GM21526 (cell line): ENCODE data around the gene TSHZ2.
A peak's percentile ranks its signal among the peaks of the same experiment; 100 is the strongest.

Experiments used
- ATAC-seq: cut with Tn5 transposase; IDR thresholded peaks from one replicate; pipeline ENCODE4 v1.9.1; 2021; ENCODE audit warnings: moderate library complexity; ENCODE audit not compliant: unreplicated experiment, low FRiP score

TSHZ2 gene

GRCh38 chr20:52994184-52994970 lies 22.2 kb downstream of the TSHZ2 start:
- ATAC-seq: no peak

GRCh38 chr20:52996130-52996529 lies 24.0 kb downstream of the TSHZ2 start:
- ATAC-seq: no peak

DNA sequence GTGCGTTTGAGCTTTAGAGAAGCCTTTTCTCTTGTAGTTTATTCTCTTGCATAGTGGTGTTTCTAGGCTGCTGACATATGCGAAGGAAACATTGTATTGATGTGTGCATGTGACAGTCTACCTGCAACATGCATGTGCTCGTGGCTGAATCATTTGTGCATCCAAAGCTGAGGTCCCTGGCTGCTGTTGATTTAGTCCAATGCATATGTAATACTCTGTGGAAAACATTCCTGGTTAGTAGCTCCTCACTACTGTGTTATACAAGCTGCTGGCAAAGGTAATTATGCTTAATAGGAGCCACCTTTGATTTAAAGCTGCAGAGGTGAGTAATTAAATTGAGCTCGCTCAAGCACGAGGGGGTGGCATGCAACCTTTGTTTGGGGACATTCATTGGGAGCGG lies 24.5 kb downstream of the TSHZ2 start:
- no peak for ATAC-seq

GRCh38 chr20:52998268-52998667 lies 26.1 kb downstream of the TSHZ2 start:
- ATAC-seq: no peak

- no peak for ATAC-seq
Observed at GRCh38 chr20:52999040-52999439, 26.9 kb downstream of the TSHZ2 start.

DNA sequence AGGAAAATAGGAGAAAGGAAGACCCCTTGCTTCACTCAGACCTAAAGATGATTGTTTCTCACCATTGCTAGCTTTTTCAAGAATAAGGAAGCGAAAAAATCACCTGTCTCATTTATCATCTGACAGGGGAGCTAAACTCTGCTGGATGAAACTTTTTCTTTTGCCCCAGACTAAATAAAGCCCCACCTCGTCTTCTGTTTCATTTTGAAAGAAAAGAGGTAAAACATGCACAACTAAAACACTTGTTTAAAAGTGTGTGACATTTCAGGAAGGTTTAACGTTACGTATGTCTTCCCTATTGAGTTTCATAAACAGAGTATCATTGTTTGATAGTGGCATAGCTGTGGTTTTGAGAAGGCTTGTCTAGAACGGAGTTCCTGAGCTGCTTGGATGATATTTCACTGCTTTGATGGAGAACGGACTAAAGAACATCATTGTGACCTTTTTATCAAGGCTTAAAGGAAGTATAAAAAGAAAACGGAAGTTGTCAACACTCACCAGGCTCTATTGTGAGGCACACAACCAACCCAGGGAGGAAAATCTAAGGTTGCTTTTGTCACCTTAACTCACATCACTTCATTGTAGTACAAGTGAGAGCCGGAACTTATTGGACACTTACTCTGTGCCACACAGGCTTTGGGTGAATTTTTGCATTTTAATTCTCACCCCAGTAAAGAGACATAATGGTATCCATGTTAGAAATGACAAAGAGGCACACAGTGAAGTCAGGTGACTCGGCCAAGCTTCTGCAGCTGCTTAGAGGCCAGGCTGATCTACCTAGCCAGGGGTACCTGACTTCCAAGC lies 29.5 kb downstream of the TSHZ2 start:
- ATAC-seq: peak; percentile 77

GRCh38 chr20:53002786-53003185 lies 30.6 kb downstream of the TSHZ2 start:
- ATAC-seq: no peak

DNA sequence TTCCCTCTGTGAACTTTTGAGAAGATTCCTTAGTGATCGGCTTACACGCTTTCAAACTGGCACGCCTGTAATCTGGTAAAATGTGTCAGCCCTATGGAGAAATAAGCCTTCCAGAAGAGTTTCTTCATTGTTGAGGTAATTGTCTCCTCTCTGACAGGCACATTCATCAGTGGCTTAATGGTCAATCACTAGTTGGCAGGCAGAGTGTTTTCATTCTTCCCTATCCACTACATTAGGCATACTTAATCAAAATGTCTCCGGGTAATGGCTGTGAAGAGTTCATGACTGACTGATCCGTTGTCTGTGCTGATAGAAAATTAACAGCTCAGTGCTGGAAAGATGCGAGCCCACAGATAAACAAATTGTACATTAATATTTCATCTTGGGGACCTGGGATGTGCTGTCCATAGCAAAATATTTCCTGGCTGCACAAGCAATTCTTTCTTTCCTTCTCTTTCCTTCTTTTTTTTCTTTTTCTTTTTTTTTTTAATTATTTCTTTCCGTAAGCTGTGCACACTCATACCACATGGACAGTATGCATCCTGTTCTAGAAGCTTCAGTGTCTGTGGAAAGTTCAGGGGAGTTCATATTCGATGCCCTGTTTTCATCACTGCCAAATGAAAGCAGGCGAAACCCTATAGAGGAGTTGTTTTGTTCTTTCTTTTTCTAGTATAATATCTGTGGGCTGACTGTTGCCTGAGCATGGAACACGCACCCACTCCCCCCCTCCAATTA lies 31.4 kb downstream of the TSHZ2 start:
- no peak for ATAC-seq

DNA sequence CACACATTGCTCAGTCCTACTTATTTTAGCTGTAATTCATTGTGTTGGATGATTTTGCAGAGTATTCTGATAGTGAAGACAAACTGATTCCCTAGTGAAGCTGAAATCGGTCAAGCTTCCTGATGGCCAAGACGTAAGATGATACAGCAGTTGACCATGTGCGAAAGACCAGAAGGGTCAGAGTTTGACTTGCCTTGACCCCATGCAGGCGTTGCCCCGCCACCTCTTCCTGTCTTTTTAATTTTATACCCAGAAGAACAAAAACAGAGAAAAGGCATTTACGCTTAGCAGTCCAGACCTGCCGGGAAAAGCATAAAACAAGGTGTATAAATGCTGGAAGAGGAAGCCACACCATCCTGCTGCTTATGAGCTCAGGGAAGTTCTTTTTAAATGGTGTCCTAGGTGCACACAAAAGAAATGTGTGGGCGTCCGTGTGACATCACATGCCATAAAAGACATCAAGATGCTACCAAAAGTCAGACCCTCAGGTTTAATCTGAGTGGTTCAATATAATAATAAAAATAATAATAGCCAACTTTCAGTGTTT lies 32.2 kb downstream of the TSHZ2 start:
- ATAC-seq: no peak

- no peak for ATAC-seq
Observed at GRCh38 chr20:53009979-53010735, 38.0 kb downstream of the TSHZ2 start.

DNA sequence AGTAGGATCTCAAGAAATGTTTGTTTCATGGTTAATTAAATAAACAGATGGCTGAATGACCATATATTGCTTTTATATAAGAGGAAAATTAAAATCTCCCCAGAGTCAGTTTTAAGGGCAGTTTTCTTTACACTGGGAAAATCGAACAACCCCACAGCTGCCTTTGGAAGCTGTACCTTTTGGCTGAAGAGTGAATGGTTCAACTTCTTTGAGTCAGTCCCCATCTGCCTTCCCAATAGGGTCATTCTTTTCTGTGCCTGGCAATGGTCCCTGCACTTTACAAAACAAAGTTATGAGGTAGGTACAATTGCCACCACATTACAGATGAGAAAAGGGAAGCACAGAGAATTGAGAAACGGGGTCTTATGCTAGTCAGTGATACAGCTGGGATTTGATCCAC lies 39.5 kb downstream of the TSHZ2 start:
- ATAC-seq: no peak

GRCh38 chr20:53013183-53013582 lies 41.0 kb downstream of the TSHZ2 start:
- ATAC-seq: no peak

DNA sequence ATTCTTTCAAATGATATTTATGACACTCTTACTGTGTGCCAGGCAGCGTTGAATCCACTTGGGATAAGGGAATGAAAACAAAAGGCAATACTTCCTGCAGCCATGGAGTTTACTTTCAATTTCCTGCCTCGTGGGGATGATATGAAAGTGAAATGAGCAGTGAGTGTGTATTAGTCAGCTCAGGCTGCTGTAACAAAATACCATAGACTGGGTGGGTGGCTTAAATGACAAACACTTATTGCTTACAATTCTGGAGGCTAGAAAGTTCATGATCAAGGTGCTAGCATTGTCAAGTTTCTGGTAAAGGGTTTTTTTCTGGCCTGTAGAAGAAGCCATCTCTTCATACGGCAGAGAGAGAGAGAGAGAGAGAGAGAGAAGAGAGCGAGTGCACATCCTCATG lies 41.7 kb downstream of the TSHZ2 start:
- no peak for ATAC-seq

DNA sequence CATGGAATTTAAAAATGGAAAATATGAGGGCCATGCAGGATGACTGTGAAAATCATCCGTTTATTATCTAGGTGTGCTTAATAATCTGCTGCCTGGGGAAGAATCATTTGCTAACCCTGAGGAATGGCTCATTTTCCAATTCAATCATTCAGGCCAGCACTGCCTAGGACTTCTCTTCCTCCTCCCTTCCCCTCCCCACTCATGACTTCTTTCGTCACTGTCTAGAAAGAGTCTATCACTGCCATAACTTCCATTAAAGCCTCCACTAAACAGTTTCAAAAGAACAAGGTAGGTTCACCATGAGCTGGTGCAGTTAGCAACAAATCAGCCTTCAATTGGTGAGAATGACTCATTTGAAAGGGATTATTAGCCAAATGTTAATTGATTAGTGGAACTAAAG lies 43.9 kb downstream of the TSHZ2 start:
- no peak for ATAC-seq

- no peak for ATAC-seq
Observed at GRCh38 chr20:53016534-53017042, 44.4 kb downstream of the TSHZ2 start.

GRCh38 chr20:53017206-53017605 lies 45.0 kb downstream of the TSHZ2 start:
- no peak for ATAC-seq

- ATAC-seq: no peak
Observed at GRCh38 chr20:53019464-53019863, 47.3 kb downstream of the TSHZ2 start.

- ATAC-seq: no peak
Observed at GRCh38 chr20:53020376-53020775, 48.2 kb downstream of the TSHZ2 start.

GRCh38 chr20:53020834-53021233 lies 48.7 kb downstream of the TSHZ2 start:
- no peak for ATAC-seq

DNA sequence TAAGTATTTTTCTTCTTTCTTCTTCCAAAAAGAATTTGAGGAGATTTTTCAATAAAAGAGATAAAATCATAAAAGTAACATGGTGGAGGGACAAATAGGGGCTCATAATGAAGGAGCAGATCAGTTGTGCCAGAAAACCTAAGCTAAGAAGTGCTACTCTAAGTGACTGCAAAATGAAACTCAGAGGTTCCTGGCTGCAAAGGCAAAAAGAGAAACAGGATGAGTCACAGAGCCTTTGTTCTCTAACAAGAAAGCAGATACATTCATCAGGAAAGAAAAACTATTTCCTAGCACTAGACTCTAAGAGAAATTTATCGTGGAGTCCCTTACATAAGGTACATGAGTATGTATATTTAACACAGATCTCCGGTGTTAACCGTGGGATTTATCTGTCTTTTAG lies 49.8 kb downstream of the TSHZ2 start:
- no peak for ATAC-seq
